Stimulated activated CD4-positive, alpha-beta T cell treated with anti-CD3 and anti-CD28 coated beads, Interleukin-1b, Interleukin-23, amount 100 ng/mL, for 1 hour (primary cell): ENCODE data around the gene SH3GL3.

Source experiments
- DNase-seq, 2 donors: peaks; one replicate each; pipeline ENCODE4 v3.0.0-alpha.2; 2020; ENCODE audit warnings: low read depth in 2 of 2

Gene SH3GL3

GRCh38 chr15:83612226-83612625 lies 165.1 kb downstream of the SH3GL3 start:
- no peak for DNase-seq

GRCh38 chr15:83612898-83613635 lies 165.9 kb downstream of the SH3GL3 start:
- DNase-seq: no peak

- DNase-seq: no peak
Measured at GRCh38 chr15:83613714-83614113, 166.6 kb downstream of the SH3GL3 start.

GRCh38 chr15:83616840-83617239 lies 169.7 kb downstream of the SH3GL3 start:
- no peak for DNase-seq

GRCh38 chr15:83626171-83626802 lies 179.1 kb downstream of the SH3GL3 start:
- no peak for DNase-seq

GRCh38 chr15:83631534-83631933 lies 184.4 kb downstream of the SH3GL3 start:
- no peak for DNase-seq

GRCh38 chr15:83643201-83643600 lies 196.1 kb downstream of the SH3GL3 start:
- DNase-seq: no peak

GRCh38 chr15:83644439-83644838 lies 197.3 kb downstream of the SH3GL3 start:
- no peak for DNase-seq

- DNase-seq: no peak
Measured at GRCh38 chr15:83650831-83651230, 203.7 kb downstream of the SH3GL3 start.

- DNase-seq: no peak
Measured at GRCh38 chr15:83651541-83651940, 204.4 kb downstream of the SH3GL3 start.

- DNase-seq: no peak
Measured at GRCh38 chr15:83652626-83653204, 205.6 kb downstream of the SH3GL3 start.

GRCh38 chr15:83653288-83653638 lies 206.1 kb downstream of the SH3GL3 start:
- DNase-seq: no peak

GRCh38 chr15:83653639-83654378 lies 206.7 kb downstream of the SH3GL3 start, which contains the start of gene ADAMTSL3:
Gene ADAMTSL3, plus strand, starts transcription at chr15:83654123. Its CDS starts 1,639 bp downstream, at chr15:83655762.
- DNase-seq: no peak

- no peak for DNase-seq
Measured at GRCh38 chr15:83654379-83655236, 207.5 kb downstream of the SH3GL3 start.

- DNase-seq: no peak
Measured at GRCh38 chr15:83655237-83655616, 208.1 kb downstream of the SH3GL3 start.

GRCh38 chr15:83656192-83656591 lies 209.1 kb downstream of the SH3GL3 start:
- DNase-seq: no peak

GRCh38 chr15:83656943-83657528 lies 209.9 kb downstream of the SH3GL3 start:
- no peak for DNase-seq

GRCh38 chr15:83657549-83657948 lies 210.4 kb downstream of the SH3GL3 start:
- no peak for DNase-seq

- DNase-seq: no peak
Measured at GRCh38 chr15:83658430-83659416, 211.6 kb downstream of the SH3GL3 start.

GRCh38 chr15:83659417-83659812 lies 212.3 kb downstream of the SH3GL3 start:
- DNase-seq: no peak
